Measurements from ENCODE around the gene MPC2.
"Not testable (repeated sequence)": the region's sequence is repeated elsewhere in the genome, so short reads cannot be mapped to it uniquely, and the experiment has no call there.

The MPC2 gene

DNA sequence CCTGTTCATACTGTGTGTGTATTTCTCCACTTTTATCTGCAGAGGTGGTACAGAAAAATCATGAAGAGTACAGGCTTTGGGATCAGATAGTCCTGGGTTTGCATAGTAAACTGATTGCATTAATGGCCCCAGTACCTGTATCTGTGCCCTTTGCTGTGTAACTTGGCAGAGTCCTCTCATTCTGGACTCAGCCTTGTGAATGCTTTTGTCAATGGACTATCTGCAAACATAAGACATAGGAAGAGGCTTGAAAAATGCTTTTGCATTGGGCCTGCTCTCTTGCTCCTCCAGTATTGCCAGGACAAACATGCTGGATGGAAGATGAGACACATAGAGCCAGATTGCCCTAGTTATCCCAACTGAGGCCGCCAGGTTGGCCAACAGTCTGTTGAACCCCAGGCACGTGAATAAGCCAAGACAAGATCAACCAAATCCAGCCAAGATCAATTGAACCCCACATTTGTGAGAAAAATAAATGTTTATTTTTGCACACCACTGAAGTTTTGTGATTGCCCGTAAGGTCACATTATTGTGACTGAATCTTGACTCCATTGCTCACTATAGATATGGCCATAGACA lies 60.2 kb downstream of the MPC2 start:
- no peaks in the 10 kb centered on the region for H3K36me3 ChIP-seq (ENCODE audit: control insufficient read depth, insufficient read depth, low read length)
- H3K27me3 ChIP-seq (replicated peaks; ENCODE audit: control insufficient read depth, insufficient read depth, low read length): no peaks in the 10 kb centered on the region
- TF ChIP-seq, protein P1, sequence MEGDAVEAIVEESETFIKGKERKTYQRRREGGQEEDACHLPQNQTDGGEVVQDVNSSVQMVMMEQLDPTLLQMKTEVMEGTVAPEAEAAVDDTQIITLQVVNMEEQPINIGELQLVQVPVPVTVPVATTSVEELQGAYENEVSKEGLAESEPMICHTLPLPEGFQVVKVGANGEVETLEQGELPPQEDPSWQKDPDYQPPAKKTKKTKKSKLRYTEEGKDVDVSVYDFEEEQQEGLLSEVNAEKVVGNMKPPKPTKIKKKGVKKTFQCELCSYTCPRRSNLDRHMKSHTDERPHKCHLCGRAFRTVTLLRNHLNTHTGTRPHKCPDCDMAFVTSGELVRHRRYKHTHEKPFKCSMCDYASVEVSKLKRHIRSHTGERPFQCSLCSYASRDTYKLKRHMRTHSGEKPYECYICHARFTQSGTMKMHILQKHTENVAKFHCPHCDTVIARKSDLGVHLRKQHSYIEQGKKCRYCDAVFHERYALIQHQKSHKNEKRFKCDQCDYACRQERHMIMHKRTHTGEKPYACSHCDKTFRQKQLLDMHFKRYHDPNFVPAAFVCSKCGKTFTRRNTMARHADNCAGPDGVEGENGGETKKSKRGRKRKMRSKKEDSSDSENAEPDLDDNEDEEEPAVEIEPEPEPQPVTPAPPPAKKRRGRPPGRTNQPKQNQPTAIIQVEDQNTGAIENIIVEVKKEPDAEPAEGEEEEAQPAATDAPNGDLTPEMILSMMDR (IDR thresholded peaks at IDR 0.05; ENCODE audit: insufficient read depth, low read length, poor library complexity, severe bottlenecking): no peak
- no peak for DNase-seq (ENCODE audit: extremely low read depth, insufficient read length)
- no peak overlapping the region for H3K4me3 ChIP-seq (replicated peaks; ENCODE audit: low read depth, low read length)

DNA sequence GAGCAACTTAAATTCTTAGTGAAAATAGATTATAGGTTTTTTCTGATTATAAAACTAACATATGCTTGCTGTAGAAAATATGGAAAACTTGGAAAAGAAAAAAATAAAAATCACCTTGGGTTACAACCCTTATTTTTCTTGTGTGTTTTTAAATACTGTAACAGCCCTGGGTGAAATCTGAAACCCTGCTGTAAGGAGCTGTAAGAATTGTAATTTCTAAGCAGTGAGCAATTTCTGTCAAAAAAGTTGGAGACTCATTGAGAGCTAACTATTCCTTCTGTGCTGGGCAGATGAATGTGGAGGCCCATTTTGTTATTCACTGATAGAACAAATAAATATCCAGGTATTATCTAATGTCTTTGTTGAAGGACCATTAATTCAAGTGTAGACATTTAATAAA lies 65.5 kb downstream of the MPC2 start:
- DNase-seq (ENCODE audit: extremely low read depth, insufficient read length): no peak
- TF ChIP-seq, protein P1 (IDR thresholded peaks at IDR 0.05; ENCODE audit: insufficient read depth, low read length, poor library complexity, severe bottlenecking): no peak

GRCh38 chr1:167869157-167870001 lies 67.5 kb downstream of the MPC2 start:
- H3K36me3 ChIP-seq (ENCODE audit: control insufficient read depth, insufficient read depth, low read length); H3K4me3 ChIP-seq (replicated peaks; ENCODE audit: low read depth, low read length); DNase-seq (ENCODE audit: extremely low read depth, insufficient read length); H3K27me3 ChIP-seq (replicated peaks; ENCODE audit: control insufficient read depth, insufficient read depth, low read length): not testable (repeated sequence)

More for the DNA sequence above, 65.5 kb downstream of the MPC2 start:
- Histone ChIP-seq H3K36me3 (ENCODE audit: control insufficient read depth, insufficient read depth, low read length) (no peaks in the 10 kb centered on the region), H3K27me3 (replicated peaks; ENCODE audit: control insufficient read depth, insufficient read depth, low read length) (no peaks in the 10 kb centered on the region), H3K4me3 (replicated peaks; ENCODE audit: low read depth, low read length) (no peak overlapping the region)

DNA sequence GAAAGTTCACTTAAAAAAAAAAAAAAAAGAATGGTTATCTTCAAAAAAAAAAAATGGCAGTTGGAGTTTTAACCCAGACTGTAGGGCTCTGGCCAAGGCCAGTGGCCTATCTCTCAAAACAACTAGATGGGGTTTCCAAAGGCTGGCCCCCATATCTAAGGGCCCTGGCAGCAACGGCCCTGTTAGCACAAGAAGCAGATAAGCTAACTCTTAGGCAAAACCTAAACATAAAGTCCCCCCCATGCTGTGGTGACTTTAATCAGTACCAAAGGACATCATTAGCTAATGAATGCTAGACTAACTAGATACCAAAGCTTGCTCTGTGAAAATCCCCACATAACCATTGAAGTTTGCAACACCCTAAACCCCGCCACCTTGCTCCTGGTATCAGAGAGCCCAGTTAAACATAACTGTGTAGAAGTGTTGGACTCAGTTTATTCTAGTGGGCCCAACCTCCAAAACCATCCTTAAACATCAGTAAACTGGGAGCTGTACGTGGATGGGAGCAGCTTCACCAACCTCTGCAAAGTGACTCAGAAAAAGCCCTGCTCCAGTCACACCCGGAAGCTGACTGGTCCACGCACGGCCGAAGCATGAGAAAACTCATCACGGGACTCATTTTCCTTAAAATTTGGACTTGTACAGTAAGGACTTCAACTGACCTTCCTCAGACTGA lies 70.0 kb downstream of the MPC2 start:
- H3K27me3 ChIP-seq (replicated peaks; ENCODE audit: control insufficient read depth, insufficient read depth, low read length); DNase-seq (ENCODE audit: extremely low read depth, insufficient read length); H3K36me3 ChIP-seq (ENCODE audit: control insufficient read depth, insufficient read depth, low read length); H3K4me3 ChIP-seq (replicated peaks; ENCODE audit: low read depth, low read length): not testable (repeated sequence)

All from GM06990 (cell line).